Activated CD4-positive, CD25-positive, alpha-beta regulatory T cell treated with anti-CD3 and anti-CD28 coated beads, Interleukin-2, amount 50 U/mL, for 72 hours (primary cell): ENCODE measurements around the gene DTX3.
"Not testable (repeated sequence)": the region's sequence is repeated elsewhere in the genome, so short reads cannot be mapped to it uniquely, and the experiment has no call there.

ENCODE experiments used
- DNase-seq: peaks from one replicate; pipeline ENCODE4 v3.0.0; 2021

Gene DTX3

DNA sequence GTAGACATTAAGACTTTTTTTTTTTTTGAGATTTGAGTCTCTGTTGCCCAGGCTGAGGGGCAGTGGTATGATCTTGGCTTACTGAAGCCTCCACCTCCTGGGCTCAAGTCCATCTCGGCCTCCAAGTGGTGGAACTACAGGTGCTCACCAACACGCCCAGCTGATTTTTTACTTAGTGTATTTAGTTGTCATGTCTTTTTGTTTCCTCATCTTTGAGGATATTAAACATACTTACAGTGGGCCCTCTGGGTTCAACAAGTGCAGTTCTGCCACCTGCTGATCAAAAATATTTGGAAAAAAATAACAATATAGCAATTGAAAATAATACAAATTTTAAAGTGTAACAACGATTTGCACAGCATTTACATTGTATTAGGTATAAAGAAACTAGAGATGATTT, 32.7 kb downstream of the DTX3 start:
- DNase-seq: no peak

DNA sequence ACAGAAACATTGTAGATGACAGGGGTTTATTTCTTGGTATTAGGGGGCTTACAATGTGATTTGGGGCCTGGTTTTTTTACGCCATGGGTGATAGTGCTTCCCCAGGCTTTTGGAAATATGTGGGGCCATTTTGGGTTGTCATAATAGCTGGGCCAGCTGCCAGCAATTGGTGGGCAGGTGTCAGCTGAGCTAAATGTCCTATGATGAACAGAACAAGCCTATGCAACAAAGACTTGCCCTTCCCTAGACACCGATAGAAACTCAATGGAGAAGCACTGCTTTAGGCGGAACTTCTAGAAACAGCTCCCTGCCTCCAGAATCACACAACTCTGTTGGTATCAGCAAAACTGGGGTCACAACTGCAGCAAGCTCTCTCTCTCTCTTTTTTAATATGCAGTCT, 33.5 kb downstream of the DTX3 start:
- no peak for DNase-seq

- DNase-seq: no peak
These were observed 35.8 kb downstream of the DTX3 start for GRCh38 chr12:57640175-57641042.

- no peak for DNase-seq
These were observed 37.2 kb downstream of the DTX3 start for GRCh38 chr12:57641699-57642442.

DNA sequence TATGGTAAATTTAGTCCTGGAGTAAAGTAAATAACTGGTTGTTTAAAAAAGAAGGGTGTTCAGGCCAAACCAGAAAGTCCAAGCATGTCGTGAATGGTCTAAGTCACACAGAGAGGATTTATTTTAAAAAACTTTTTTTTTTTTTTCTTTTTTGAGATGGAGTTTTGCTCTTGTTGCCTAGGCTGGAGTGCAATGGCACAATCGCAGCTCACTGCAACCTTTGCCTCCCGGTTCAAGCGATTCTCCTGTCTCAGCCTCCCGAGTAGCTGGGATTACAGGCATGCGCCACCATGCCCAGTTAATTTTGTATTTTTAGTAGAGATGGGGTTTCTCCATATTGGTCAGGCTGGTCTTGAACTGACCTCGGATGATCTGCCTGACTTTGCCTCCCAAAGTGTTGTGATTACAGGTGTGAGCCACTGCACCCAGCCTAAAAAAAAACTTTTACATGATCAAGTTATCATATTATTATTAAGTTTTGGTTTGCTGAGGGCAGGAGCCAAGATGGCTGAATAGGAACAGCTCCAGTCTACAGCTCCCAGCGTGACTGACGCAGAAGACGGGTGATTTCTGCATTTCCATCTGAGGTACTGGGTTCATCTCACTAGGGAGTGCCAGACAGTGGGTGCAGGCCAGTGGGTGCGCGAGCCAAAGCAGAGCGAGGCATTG, 41.5 kb downstream of the DTX3 start:
- DNase-seq: not testable (repeated sequence)

DNA sequence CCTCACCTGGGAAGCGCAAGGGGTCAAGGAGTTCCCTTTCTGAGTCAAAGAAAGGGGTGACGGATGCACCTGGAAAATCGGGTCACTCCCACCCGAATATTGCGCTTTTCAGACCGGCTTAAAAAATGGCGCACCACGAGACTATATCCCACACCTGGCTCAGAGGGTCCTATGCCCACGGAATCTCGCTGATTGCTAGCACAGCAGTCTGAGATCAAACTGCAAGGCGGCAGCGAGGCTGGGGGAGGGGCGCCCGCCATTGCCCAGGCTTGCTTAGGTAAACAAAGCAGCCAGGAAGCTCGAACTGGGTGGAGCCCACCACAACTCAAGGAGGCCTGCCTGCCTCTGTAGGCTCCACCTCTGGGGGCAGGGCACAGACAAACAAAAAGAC, 42.0 kb downstream of the DTX3 start:
- not testable (repeated sequence) for DNase-seq

DNA sequence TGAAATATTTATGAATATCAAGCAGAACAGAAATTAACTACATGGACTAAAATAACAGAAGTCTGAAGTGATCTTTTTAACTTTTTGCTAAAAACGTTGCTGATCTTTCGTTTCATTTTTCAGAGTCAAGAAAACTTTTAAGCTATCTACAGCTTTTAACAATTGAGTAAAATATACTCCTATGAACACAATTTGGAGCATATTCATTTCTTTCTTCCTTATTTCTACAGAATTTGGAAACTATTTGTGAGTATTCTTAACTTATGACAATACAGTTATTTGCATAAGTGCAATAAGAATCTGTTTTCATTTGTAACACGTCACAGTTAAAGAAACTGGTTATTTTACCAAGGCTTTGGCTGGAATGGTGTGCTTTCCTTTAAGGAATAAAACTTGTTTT, 49.4 kb downstream of the DTX3 start:
- DNase-seq: no peak

- DNase-seq: no peak
These were observed 51.1 kb downstream of the DTX3 start for GRCh38 chr12:57655541-57656240.

DNA sequence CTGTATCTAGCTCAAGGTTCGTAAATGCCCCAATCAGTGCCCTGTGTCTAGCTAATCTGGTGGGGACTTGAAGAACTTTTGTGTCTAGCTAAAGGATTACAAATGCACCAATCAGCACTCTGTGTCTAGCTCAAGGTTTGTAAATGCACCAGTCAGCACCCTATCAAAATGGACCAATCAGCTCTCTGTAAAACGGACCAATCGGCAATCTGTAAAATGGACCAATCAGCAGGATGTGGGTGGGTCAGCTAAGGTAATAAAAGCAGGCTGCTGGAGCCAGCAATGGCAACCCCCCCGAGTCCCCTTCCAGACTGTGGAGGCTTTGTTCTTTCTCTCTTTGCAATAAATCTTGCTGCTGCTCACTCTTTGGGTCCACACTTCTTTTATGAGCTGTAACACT, 51.8 kb downstream of the DTX3 start:
- DNase-seq: not testable (repeated sequence)

- DNase-seq: no peak
These were observed 53.1 kb downstream of the DTX3 start for GRCh38 chr12:57657744-57658143.

- DNase-seq: no peak
These were observed 54.3 kb downstream of the DTX3 start for GRCh38 chr12:57658890-57659289.
